IMR-90 (cell line): ENCODE results near the gene APC2.

Experiments used
- CEBPB ChIP-seq: IDR thresholded peaks from 2 replicates; pipeline ENCODE4 v1.6.1; 2012; ENCODE audit warnings: low read depth, low read length, improper control_type of control experiment
- MAZ ChIP-seq: IDR thresholded peaks from 2 replicates; pipeline ENCODE4 v1.6.1; 2012; ENCODE audit warnings: low read depth, mild to moderate bottlenecking, low read length, improper control_type of control experiment, moderate library complexity, borderline replicate concordance
- MXI1 ChIP-seq: IDR thresholded peaks from 2 replicates; pipeline ENCODE4 v1.6.1; 2012; ENCODE audit warnings: low read depth, mild to moderate bottlenecking, low read length, moderate library complexity, borderline replicate concordance
- POLR2A ChIP-seq: IDR thresholded peaks from 2 replicates; pipeline ENCODE4 v1.6.1; 2012; ENCODE audit warnings: mild to moderate bottlenecking, low read depth, low read length
- RAD21 ChIP-seq: IDR thresholded peaks from 2 replicates; pipeline ENCODE4 v1.6.1; 2012; ENCODE audit warnings: low read length, improper control_type of control experiment
- RCOR1 ChIP-seq: IDR thresholded peaks from 2 replicates; pipeline ENCODE4 v1.6.1; 2012; ENCODE audit warnings: mild to moderate bottlenecking, low read length, improper control_type of control experiment; ENCODE audit not compliant: insufficient replicate concordance
- RFX5 ChIP-seq: IDR thresholded peaks from 2 replicates; pipeline ENCODE4 v1.8.0; 2012; ENCODE audit warnings: low read depth, mild to moderate bottlenecking, low read length, moderate library complexity
- TF ChIP-seq, protein P1 (sequence below): conservative IDR thresholded peaks from 2 replicates; pipeline ENCODE4 v1.5.1; 2012; ENCODE audit warnings: mild to moderate bottlenecking, low read depth, low read length, improper control_type of control experiment

DNA sequence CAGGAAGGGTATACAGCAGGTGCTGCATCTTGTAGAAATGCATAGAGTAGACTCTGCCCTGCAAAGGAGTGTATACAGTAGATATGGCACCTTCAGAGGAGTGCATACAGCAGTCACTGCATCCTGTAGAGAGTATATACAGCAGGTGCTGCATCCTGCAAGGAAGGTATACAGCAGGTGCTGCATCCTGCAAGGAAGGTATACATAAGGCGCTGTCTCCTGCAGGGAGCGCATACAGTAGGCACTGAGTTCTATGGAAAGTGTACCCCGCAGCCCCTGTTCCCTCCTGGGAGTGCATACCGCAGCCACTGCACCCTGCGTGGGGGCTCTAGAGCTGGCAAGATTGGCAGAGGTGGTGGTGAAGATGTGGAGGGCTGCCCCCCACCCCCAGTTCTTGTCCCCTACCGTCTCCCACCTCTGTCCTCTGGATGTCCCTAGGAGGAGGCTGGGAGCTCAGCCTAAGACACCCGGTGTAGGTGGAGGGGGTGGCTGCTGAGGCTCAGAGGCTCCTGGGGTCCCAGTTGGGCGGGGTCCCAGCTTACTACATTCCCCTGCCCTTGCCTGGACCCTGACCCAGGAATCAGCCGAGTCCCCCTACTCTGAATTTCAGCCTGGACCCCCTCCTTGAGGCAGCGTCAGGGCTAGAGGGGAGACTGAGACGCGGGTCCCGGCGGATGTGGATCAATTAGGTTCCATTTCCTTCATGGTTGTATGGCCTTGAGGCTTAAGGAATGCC, 65.2 kb downstream of the APC2 start:
- TF ChIP-seq MXI1, result no peak
- TF ChIP-seq CEBPB, result no peak
- TF ChIP-seq, protein P1, sequence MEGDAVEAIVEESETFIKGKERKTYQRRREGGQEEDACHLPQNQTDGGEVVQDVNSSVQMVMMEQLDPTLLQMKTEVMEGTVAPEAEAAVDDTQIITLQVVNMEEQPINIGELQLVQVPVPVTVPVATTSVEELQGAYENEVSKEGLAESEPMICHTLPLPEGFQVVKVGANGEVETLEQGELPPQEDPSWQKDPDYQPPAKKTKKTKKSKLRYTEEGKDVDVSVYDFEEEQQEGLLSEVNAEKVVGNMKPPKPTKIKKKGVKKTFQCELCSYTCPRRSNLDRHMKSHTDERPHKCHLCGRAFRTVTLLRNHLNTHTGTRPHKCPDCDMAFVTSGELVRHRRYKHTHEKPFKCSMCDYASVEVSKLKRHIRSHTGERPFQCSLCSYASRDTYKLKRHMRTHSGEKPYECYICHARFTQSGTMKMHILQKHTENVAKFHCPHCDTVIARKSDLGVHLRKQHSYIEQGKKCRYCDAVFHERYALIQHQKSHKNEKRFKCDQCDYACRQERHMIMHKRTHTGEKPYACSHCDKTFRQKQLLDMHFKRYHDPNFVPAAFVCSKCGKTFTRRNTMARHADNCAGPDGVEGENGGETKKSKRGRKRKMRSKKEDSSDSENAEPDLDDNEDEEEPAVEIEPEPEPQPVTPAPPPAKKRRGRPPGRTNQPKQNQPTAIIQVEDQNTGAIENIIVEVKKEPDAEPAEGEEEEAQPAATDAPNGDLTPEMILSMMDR, result no peak
- TF ChIP-seq MAZ, result no peak
- no peak for TF ChIP-seq POLR2A
- TF ChIP-seq RCOR1, result no peak
- no peak for TF ChIP-seq RAD21
- no peak for TF ChIP-seq RFX5
